Fibroblast of villous mesenchyme (primary cell): ENCODE data around the gene ETNK2. TPM values are rescaled to one million over a fixed set of nuclear protein-coding genes. Genes with fewer than 3 reads are reported as not detected.

Experiments used
- DNase-seq: peaks from one replicate; pipeline ENCODE4 v3.0.0-alpha.2; 2010; ENCODE audit warnings: low read depth
- H3K4me3 ChIP-seq: 2 replicates; pipeline ENCODE4 v1.5.1; 2011; ENCODE audit warnings: low read depth, mild to moderate bottlenecking, low read length
- CTCF ChIP-seq: IDR thresholded peaks from 2 replicates; pipeline ENCODE4 v1.5.1; 2012; ENCODE audit warnings: low read depth, mild to moderate bottlenecking, low read length; ENCODE audit not compliant: insufficient read depth
- total RNA-seq: library from RNA; depleted of rRNA; stranded (reverse); fragments of >200 nt; gene quantifications from 2 replicates; pipeline ENCODE4 v1.2.3, GENCODE V29; 2012

Gene ETNK2
- total RNA-seq, 1 donor = 15.5 TPM

- DNase-seq = peak; percentile 82
- H3K4me3 ChIP-seq = peak overlapping the region; percentile 31
- TF ChIP-seq CTCF = no peak
Observed at GRCh38 chr1:204190212-204191211, 38.7 kb upstream of the ETNK2 start.

DNA sequence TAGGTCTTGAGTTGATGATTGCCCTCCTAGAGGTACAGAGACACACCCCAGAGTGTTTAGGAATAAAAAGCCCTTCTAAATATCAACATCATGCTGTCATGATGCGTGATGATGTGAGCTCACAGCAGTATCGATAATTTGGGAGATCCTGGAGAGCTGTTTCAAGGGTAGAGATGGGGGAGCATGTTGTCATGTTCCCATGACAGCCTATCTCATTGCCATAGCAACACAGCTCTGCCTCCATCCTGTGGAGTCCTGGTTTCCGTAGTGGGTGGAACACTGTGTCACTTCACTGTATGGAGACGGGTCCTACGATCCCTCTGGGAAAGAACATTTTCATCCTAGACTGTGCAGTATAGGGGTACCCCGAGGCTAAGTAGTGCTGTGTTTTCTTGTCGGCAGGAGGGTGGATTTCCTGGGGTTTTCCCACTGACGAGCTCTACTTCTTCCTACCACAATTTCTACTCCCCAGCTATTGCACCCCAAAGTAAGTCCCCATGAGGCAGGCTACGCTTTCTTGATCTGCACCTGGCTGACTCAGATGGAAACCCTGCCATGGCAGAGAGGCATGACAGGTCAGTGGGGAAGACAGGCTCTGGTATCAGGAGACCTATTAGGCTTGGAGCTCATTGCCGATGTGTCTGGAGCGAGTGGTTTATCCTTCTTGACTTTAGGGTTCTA is 37.3 kb upstream of the ETNK2 start:
- no peak for TF ChIP-seq CTCF
- H3K4me3 ChIP-seq = no peak overlapping the region
- DNase-seq = no peak

- DNase-seq = no peak
- TF ChIP-seq CTCF = no peak
- H3K4me3 ChIP-seq = no peak overlapping the region
Observed at GRCh38 chr1:204186597-204186996, 34.8 kb upstream of the ETNK2 start.

- H3K4me3 ChIP-seq = no peak overlapping the region
- TF ChIP-seq CTCF = no peak
- DNase-seq = no peak
Observed at GRCh38 chr1:204181116-204181515, 29.3 kb upstream of the ETNK2 start.

DNA sequence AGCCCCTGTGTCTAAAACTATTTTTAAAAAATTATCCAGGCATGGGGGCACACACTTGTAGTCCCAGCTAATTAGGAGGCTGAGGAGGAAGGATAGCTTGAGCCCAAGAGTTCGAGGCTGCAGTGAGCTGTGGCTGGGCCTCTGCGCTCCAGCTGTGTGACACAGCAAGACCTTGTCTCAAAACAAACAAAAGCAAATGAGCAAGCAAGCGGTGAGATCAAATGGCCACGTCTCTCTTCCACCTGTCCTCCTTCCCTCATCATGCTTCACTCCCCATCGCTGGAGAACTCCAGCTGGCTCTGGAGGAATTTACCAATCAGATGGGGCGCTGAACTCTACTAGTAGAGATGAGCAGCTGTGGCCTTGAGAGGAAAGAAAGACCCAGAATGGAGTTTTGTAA is 28.3 kb upstream of the ETNK2 start:
- DNase-seq = no peak
- H3K4me3 ChIP-seq = no peak overlapping the region
- no peak for TF ChIP-seq CTCF

- TF ChIP-seq CTCF = no peak
- no peak overlapping the region for H3K4me3 ChIP-seq
- no peak for DNase-seq
Observed at GRCh38 chr1:204178487-204179281, 26.8 kb upstream of the ETNK2 start.
